ENCODE results near the gene STRA8.

Gene STRA8

GRCh38 chr7:135291809-135292253, 58.2 kb downstream of the STRA8 start:
- peak; percentile 60 for TF ChIP-seq FOXM1 (IDR thresholded peaks at IDR 0.05; ENCODE audit: borderline replicate concordance, low read depth)
- TF ChIP-seq TEAD4 (IDR thresholded peaks at IDR 0.05): no peak
- TF ChIP-seq RAD21 (IDR thresholded peaks at IDR 0.05; ENCODE audit: low read depth): no peak
- TF ChIP-seq NFIC (IDR thresholded peaks at IDR 0.05): no peak
- 0 out of 2 replicates have a peak, but pooled peaks have one; percentile 10 for TF ChIP-seq CEBPB (IDR thresholded peaks at IDR 0.05)
- no peak for TF ChIP-seq USF1 (IDR thresholded peaks at IDR 0.05)
- TF ChIP-seq YY1 (IDR thresholded peaks at IDR 0.05; ENCODE audit: low read depth): no peak
- peak; percentile 56; the same call in 1 of the 2 replicates for TF ChIP-seq TCF12 (IDR thresholded peaks at IDR 0.05; ENCODE audit: low read depth)
- no peak for TF ChIP-seq REST (IDR thresholded peaks at IDR 0.05; ENCODE audit: low read depth)
- TF ChIP-seq EP300 (IDR thresholded peaks at IDR 0.05; ENCODE audit: borderline replicate concordance): peak; percentile 71
- peak; percentile 70 for TF ChIP-seq MAX (IDR thresholded peaks at IDR 0.05)

GRCh38 chr7:135299235-135299634, 65.6 kb downstream of the STRA8 start:
- TF ChIP-seq EP300 (IDR thresholded peaks at IDR 0.05; ENCODE audit: borderline replicate concordance) (no peak), YY1 (IDR thresholded peaks at IDR 0.05; ENCODE audit: low read depth) (no peak), NFIC (IDR thresholded peaks at IDR 0.05) (no peak), TEAD4 (IDR thresholded peaks at IDR 0.05) (no peak), CEBPB (IDR thresholded peaks at IDR 0.05) (no peak), TAF1 (IDR thresholded peaks at IDR 0.05; ENCODE audit: low read depth) (no peak), REST (IDR thresholded peaks at IDR 0.05; ENCODE audit: low read depth) (no peak), RAD21 (IDR thresholded peaks at IDR 0.05; ENCODE audit: low read depth) (no peak), TCF12 (IDR thresholded peaks at IDR 0.05; ENCODE audit: low read depth) (no peak), ZBTB7A (IDR thresholded peaks at IDR 0.05; ENCODE audit: low read depth) (no peak), USF1 (IDR thresholded peaks at IDR 0.05) (no peak), CREB1 (IDR thresholded peaks at IDR 0.05; ENCODE audit: low read depth) (no peak), EGR1 (IDR thresholded peaks at IDR 0.05) (no peak), MAX (IDR thresholded peaks at IDR 0.05) (no peak), FOXM1 (IDR thresholded peaks at IDR 0.05; ENCODE audit: borderline replicate concordance, low read depth) (no peak)

- TF ChIP-seq MAX (IDR thresholded peaks at IDR 0.05): no peak
- TF ChIP-seq CEBPB (IDR thresholded peaks at IDR 0.05): no peak
- TF ChIP-seq TCF12 (IDR thresholded peaks at IDR 0.05; ENCODE audit: low read depth): no peak
- TF ChIP-seq USF1 (IDR thresholded peaks at IDR 0.05): no peak
- no peak for TF ChIP-seq NFIC (IDR thresholded peaks at IDR 0.05)
- TF ChIP-seq EGR1 (IDR thresholded peaks at IDR 0.05): no peak
- TF ChIP-seq RAD21 (IDR thresholded peaks at IDR 0.05; ENCODE audit: low read depth): no peak
- TF ChIP-seq ZBTB7A (IDR thresholded peaks at IDR 0.05; ENCODE audit: low read depth): no peak
- TF ChIP-seq CREB1 (IDR thresholded peaks at IDR 0.05; ENCODE audit: low read depth): no peak
- TF ChIP-seq TEAD4 (IDR thresholded peaks at IDR 0.05): no peak
- no peak for TF ChIP-seq YY1 (IDR thresholded peaks at IDR 0.05; ENCODE audit: low read depth)
- TF ChIP-seq FOXM1 (IDR thresholded peaks at IDR 0.05; ENCODE audit: borderline replicate concordance, low read depth): no peak
- TF ChIP-seq REST (IDR thresholded peaks at IDR 0.05; ENCODE audit: low read depth): no peak
- no peak for TF ChIP-seq EP300 (IDR thresholded peaks at IDR 0.05; ENCODE audit: borderline replicate concordance)
Measured at GRCh38 chr7:135300913-135301765, 67.5 kb downstream of the STRA8 start.
